Tibial nerve (tissue), 3 donors: Measurements from ENCODE around the gene ARHGAP29.

Source experiments
- POLR2A ChIP-seq, 2 donors: fragments of 450-650 bp; IDR thresholded peaks; one replicate each; pipeline ENCODE4 v1.6.1; 2017; ENCODE audit warnings: antibody characterized with exemption in 2 of 2, mild to moderate bottlenecking in 2 of 2, moderate library complexity in 2 of 2
- TF ChIP-seq, protein P1 (sequence below), 5 experiments: fragments of 200-600 bp in 3 of 5; fragments of 450-650 bp in 2 of 5; sonication (generic) in 3 of 5; IDR thresholded peaks; one replicate each; pipeline ENCODE4 v1.5.1; 2016 to 2019; ENCODE audit warnings: antibody characterized with exemption in 5 of 5, mild to moderate bottlenecking in 3 of 5, moderate library complexity in 2 of 5

DNA sequence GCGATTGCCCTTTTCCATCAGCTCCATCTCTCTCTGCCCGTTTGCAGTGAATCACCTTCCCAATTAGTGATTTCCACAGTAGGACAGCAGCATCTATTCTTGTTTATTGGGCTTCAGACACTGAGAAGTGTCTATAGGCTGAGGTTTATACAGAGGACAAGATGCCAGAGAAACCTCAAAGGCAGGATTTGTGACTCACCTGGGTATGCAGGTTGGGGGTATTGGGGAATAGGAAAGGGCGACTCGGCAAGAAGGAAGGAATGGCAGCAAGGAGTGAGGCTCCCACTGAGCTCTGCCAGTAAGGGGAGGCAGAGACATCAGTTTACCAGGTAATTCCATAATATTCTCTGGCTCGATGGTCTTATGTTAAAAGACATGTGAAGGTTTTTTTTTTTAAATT lies 91.1 kb downstream of the ARHGAP29 start:
- TF ChIP-seq, protein P1, sequence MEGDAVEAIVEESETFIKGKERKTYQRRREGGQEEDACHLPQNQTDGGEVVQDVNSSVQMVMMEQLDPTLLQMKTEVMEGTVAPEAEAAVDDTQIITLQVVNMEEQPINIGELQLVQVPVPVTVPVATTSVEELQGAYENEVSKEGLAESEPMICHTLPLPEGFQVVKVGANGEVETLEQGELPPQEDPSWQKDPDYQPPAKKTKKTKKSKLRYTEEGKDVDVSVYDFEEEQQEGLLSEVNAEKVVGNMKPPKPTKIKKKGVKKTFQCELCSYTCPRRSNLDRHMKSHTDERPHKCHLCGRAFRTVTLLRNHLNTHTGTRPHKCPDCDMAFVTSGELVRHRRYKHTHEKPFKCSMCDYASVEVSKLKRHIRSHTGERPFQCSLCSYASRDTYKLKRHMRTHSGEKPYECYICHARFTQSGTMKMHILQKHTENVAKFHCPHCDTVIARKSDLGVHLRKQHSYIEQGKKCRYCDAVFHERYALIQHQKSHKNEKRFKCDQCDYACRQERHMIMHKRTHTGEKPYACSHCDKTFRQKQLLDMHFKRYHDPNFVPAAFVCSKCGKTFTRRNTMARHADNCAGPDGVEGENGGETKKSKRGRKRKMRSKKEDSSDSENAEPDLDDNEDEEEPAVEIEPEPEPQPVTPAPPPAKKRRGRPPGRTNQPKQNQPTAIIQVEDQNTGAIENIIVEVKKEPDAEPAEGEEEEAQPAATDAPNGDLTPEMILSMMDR (IDR thresholded peaks at IDR 0.05) = no peak
- TF ChIP-seq POLR2A (IDR thresholded peaks at IDR 0.05) = no peak
